ENCODE measurements around the gene NHERF1. TPM values are rescaled to one million over a fixed set of nuclear protein-coding genes. Genes with fewer than 3 reads are reported as not detected.

The NHERF1 gene
- total RNA-seq, 1 donor: 62.9 TPM

- no peak overlapping the region for H3K4me3 ChIP-seq (ENCODE audit: low read length)
- peaks cover 82% of the 10 kb centered on the region for H3K4me1 ChIP-seq (ENCODE audit: insufficient read depth, low read length)
- H3K27me3 ChIP-seq (ENCODE audit: insufficient read depth, low read length): no peaks in the 10 kb centered on the region
- no peaks in the 10 kb centered on the region for H3K9me3 ChIP-seq (ENCODE audit: low read depth, low read length)
Observed at GRCh38 chr17:74739227-74739831, 9.1 kb upstream of the NHERF1 start.

DNA sequence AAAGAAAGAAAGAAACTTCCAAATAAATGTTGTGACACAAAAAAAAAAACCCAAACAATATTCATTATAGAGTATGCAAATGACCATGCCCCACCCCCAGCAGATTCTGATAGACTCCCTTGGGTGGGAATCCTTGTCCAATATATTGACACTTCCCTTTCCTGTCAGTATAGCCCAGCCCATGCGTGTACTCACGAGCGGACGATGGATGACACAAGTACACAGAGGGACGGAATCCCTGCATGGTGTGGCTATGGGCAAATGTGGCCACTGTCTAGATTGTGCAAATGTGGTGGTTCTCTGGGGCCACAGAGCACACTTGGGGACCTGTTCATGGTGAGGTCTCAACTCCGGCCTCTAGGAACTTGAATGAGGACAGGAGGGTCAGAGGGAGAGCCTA is 8.3 kb upstream of the NHERF1 start:
- Histone ChIP-seq H3K27me3 (ENCODE audit: insufficient read depth, low read length) (no peaks in the 10 kb centered on the region), H3K9me3 (ENCODE audit: low read depth, low read length) (no peaks in the 10 kb centered on the region), H3K4me3 (ENCODE audit: low read length) (no peak overlapping the region), H3K4me1 (ENCODE audit: insufficient read depth, low read length) (peaks cover 91% of the 10 kb centered on the region)

- peaks cover 91% of the 10 kb centered on the region for H3K4me1 ChIP-seq (ENCODE audit: insufficient read depth, low read length)
- H3K27me3 ChIP-seq (ENCODE audit: insufficient read depth, low read length): no peaks in the 10 kb centered on the region
- H3K9me3 ChIP-seq (ENCODE audit: low read depth, low read length): no peaks in the 10 kb centered on the region
Observed at GRCh38 chr17:74740641-74741387, 7.6 kb upstream of the NHERF1 start.

DNA sequence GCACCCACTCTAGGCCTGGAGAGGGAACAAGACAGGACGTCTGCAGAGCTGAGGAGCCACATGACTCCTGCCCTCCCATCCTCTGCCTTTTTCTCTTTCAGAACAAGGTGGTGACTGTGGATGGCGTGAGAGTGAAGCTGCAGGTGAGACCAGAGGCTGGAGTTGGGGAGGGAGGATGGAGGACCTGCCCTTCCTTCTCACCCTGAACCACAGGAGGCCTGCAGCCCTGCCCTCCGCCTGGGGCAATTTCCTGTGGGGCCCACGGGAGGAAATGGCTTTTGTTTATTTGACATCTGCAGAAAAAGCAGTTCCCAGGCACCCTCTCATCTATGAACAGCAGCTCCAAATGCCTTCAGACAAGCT is 6.3 kb upstream of the NHERF1 start:
- Histone ChIP-seq H3K4me3 (ENCODE audit: low read length) (no peak overlapping the region), H3K9me3 (ENCODE audit: low read depth, low read length) (no peaks in the 10 kb centered on the region), H3K4me1 (ENCODE audit: insufficient read depth, low read length) (peaks cover 95% of the 10 kb centered on the region), H3K27me3 (ENCODE audit: insufficient read depth, low read length) (no peaks in the 10 kb centered on the region)

More at GRCh38 chr17:74740641-74741387, 7.6 kb upstream of the NHERF1 start:
- no peak overlapping the region for H3K4me3 ChIP-seq (ENCODE audit: low read length)

DNA sequence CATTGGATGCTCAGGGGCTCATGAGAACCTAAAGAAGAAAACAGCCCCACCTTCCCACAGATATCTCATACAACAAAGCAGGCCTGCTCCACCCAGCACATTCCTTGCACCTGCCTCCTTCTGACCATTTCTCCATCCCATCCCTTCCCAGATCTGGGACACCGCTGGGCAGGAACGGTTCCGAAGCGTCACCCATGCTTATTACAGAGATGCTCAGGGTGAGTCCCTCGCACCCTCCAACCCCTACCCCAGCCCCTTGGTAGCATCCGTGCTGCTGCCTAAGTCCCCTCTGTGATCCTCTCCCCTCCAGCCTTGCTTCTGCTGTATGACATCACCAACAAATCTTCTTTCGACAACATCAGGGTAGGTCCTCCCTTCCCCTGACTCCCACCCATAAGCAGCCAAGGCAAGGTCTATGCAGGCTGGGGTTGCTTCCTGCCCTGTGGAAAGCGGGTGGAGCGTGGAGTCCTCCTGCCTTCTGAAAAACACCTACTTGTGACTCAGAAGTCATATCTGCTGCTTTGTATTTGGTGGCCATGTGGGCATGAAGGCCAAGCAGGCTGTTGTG is 5.4 kb upstream of the NHERF1 start:
- Histone ChIP-seq H3K9me3 (ENCODE audit: low read depth, low read length) (no peaks in the 10 kb centered on the region), H3K27me3 (ENCODE audit: insufficient read depth, low read length) (no peaks in the 10 kb centered on the region), H3K4me3 (ENCODE audit: low read length) (no peak overlapping the region), H3K4me1 (ENCODE audit: insufficient read depth, low read length) (peaks cover 99% of the 10 kb centered on the region)

DNA sequence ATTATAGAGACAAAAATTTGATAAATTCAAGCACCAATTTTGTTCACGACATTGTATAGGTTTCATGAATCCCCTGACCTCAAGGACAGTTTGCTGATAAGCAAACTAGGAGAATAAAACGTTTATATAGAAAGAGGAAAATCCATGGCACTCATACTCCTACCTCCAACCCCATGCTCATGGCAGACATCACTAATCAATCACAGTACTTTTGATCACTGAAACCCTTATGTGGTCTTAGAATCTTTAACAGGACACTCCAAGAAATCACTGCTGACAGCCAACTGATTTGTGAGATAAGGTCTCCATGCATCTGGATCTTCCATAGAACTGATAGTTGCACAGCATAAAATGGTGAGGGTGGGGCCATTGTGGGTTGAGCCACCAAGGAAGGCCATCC is 4.7 kb upstream of the NHERF1 start:
- no peaks in the 10 kb centered on the region for H3K27me3 ChIP-seq (ENCODE audit: insufficient read depth, low read length)
- no peaks in the 10 kb centered on the region for H3K9me3 ChIP-seq (ENCODE audit: low read depth, low read length)
- no peak overlapping the region for H3K4me3 ChIP-seq (ENCODE audit: low read length)
- peaks cover 92% of the 10 kb centered on the region for H3K4me1 ChIP-seq (ENCODE audit: insufficient read depth, low read length)

GRCh38 chr17:74744349-74744713 is 4.1 kb upstream of the NHERF1 start:
- no peaks in the 10 kb centered on the region for H3K27me3 ChIP-seq (ENCODE audit: insufficient read depth, low read length)
- H3K4me3 ChIP-seq (ENCODE audit: low read length): no peak overlapping the region
- peaks cover 87% of the 10 kb centered on the region for H3K4me1 ChIP-seq (ENCODE audit: insufficient read depth, low read length)
- no peaks in the 10 kb centered on the region for H3K9me3 ChIP-seq (ENCODE audit: low read depth, low read length)

GRCh38 chr17:74744714-74745547 is 3.5 kb upstream of the NHERF1 start:
- Histone ChIP-seq H3K9me3 (ENCODE audit: low read depth, low read length) (no peaks in the 10 kb centered on the region), H3K27me3 (ENCODE audit: insufficient read depth, low read length) (no peaks in the 10 kb centered on the region), H3K4me3 (ENCODE audit: low read length) (no peak overlapping the region), H3K4me1 (ENCODE audit: insufficient read depth, low read length) (peaks cover 84% of the 10 kb centered on the region)

GRCh38 chr17:74745548-74746177 is 2.8 kb upstream of the NHERF1 start:
- Histone ChIP-seq H3K27me3 (ENCODE audit: insufficient read depth, low read length) (no peaks in the 10 kb centered on the region), H3K4me3 (ENCODE audit: low read length) (no peak overlapping the region), H3K4me1 (ENCODE audit: insufficient read depth, low read length) (peaks cover 84% of the 10 kb centered on the region), H3K9me3 (ENCODE audit: low read depth, low read length) (no peaks in the 10 kb centered on the region)

DNA sequence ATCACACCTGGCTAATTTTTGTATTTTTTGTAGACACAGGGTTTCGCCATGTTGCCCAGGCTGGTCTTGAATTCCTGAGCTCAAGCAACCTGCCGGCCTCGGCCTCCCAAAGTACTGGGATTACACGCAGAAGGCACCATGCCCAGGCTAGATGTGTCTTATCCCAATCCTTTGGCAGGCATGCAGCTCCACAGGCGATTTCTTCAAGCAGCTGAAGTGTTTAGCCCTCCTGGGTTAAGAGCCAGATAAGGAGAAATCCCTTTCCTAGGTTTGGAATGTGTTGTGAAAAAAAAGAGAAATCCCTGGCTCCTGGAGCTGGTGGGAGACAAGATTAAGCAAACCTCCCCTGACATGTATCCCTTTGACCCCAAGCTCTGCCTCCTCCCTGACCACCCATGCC is 2.1 kb upstream of the NHERF1 start:
- H3K4me3 ChIP-seq (ENCODE audit: low read length): no peak overlapping the region
- peaks cover 84% of the 10 kb centered on the region for H3K4me1 ChIP-seq (ENCODE audit: insufficient read depth, low read length)
- H3K27me3 ChIP-seq (ENCODE audit: insufficient read depth, low read length): no peaks in the 10 kb centered on the region
- no peaks in the 10 kb centered on the region for H3K9me3 ChIP-seq (ENCODE audit: low read depth, low read length)

DNA sequence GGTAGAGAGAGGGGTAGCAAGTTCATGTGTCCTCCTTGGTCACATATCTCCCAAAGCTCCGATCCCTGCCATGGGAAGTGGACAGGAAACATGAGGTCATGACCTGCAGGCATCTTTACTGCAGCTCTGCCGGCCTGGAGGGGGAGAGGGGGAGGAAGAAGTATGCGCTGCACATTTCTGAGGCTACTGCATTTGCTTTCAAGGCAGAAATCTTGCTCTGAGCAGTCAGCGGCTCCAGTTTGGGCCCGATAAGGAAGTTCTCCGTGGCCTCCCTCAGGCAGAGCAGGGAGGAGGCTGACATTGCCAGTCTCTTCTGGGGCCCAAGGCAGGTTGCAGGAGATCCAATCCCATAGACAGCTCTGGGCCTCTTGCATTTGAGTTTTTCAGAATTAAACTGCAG is 1.5 kb upstream of the NHERF1 start:
- H3K9me3 ChIP-seq (ENCODE audit: low read depth, low read length): no peaks in the 10 kb centered on the region
- H3K4me3 ChIP-seq (ENCODE audit: low read length): no peak overlapping the region
- H3K4me1 ChIP-seq (ENCODE audit: insufficient read depth, low read length): peaks cover 84% of the 10 kb centered on the region
- no peaks in the 10 kb centered on the region for H3K27me3 ChIP-seq (ENCODE audit: insufficient read depth, low read length)

DNA sequence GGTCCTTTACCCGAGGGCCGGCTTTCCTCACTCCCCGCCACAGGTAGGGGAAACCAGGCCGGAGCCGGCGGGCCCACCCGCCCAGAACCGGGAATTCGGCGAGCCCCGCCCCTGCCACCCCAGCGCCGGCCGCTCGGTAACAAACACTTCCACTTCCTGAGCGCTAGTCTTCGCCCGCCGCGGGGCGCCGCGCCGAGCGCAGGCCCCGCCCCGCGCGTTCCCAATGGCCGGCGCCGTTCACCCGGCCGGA is 224 bp upstream of the NHERF1 start:
- Histone ChIP-seq H3K4me1 (ENCODE audit: insufficient read depth, low read length) (peaks cover 84% of the 10 kb centered on the region), H3K4me3 (ENCODE audit: low read length) (peak overlapping the region; percentile 98), H3K9me3 (ENCODE audit: low read depth, low read length) (no peaks in the 10 kb centered on the region), H3K27me3 (ENCODE audit: insufficient read depth, low read length) (no peaks in the 10 kb centered on the region)

- peak overlapping the region; percentile 98 for H3K4me3 ChIP-seq (ENCODE audit: low read length)
- H3K4me1 ChIP-seq (ENCODE audit: insufficient read depth, low read length): peaks cover 84% of the 10 kb centered on the region
- no peaks in the 10 kb centered on the region for H3K27me3 ChIP-seq (ENCODE audit: insufficient read depth, low read length)
- no peaks in the 10 kb centered on the region for H3K9me3 ChIP-seq (ENCODE audit: low read depth, low read length)
Observed at GRCh38 chr17:74749279-74750038, 1.0 kb downstream of the NHERF1 start.

- Histone ChIP-seq H3K9me3 (ENCODE audit: low read depth, low read length) (no peaks in the 10 kb centered on the region), H3K4me1 (ENCODE audit: insufficient read depth, low read length) (peaks cover 84% of the 10 kb centered on the region), H3K27me3 (ENCODE audit: insufficient read depth, low read length) (no peaks in the 10 kb centered on the region), H3K4me3 (ENCODE audit: low read length) (peak overlapping the region; percentile 98)
Observed at GRCh38 chr17:74750039-74750326, 1.6 kb downstream of the NHERF1 start.
